Measurements from ENCODE around the gene RGSL1. TPM values are rescaled to one million over a fixed set of nuclear protein-coding genes. Genes with fewer than 3 reads are reported as not detected.

The RGSL1 gene
- total and polyA plus RNA-seq, 9 of the 15 experiments (the other 6 are each of a cell fraction or from before 2014, with no cell fraction given) = 0.03 TPM; not detected in 8

DNA sequence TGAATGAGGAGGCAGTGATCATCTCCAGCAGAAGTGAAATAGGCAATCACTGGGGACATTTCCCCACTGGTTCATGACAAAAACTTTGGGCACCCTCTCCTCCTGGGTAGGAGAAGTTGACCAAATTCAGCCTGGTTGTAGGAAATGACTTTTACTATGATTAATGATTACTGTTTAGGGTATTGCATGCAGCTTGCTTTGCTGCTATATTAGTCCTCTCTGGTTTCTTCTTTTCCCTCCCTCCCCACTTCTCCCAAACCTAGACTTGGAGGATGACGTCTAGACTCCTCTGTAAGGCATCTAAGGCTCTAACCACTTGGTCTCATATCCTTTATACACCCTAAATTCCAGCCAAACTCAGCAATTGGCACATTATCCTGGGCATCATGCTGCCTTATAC is 157.6 kb downstream of the RGSL1 start:
- no peaks in the 10 kb centered on the region for H3K79me2 ChIP-seq (ENCODE audit: control insufficient read depth, insufficient read depth, low read length)
- H3K36me3 ChIP-seq (ENCODE audit: control insufficient read depth, insufficient read depth, low read length) = no peaks in the 10 kb centered on the region
- no peak overlapping the region for H3K27ac ChIP-seq (ENCODE audit: extremely low read depth, low read depth, low read length)
- H4K20me1 ChIP-seq (replicated peaks; ENCODE audit: control insufficient read depth, insufficient read depth, low read length) = no peaks in the 10 kb centered on the region
- H3K9me1 ChIP-seq (ENCODE audit: control insufficient read depth, insufficient read depth, low read length) = no peaks in the 10 kb centered on the region
- CTCF ChIA-PET (ENCODE audit: low intra/inter-chr PET ratio) = no interaction called here
- 0% methylated on average over 1 of the region's 1 CpG for whole genome bisulfite sequencing (ENCODE audit: insufficient coverage, low coverage, missing lambda C conversion rate)
- H3K4me3 ChIP-seq = no peak overlapping the region
- peaks cover 23 to 48% of the 10 kb centered on the region in 2 experiments; a peak in 4 of 5 replicates for H3K27me3 ChIP-seq (ENCODE audit: control insufficient read depth in 2 of 2, insufficient read depth in 2 of 2, low read length in 2 of 2)
- ATAC-seq (no peak), DNase-seq (ENCODE audit: extremely low read depth in 1 of 4, low spot score in 3 of 4) (no peak), FAIRE-seq (no peak)
- no peak overlapping the region for H3K4me2 ChIP-seq (ENCODE audit: insufficient read depth, low read length)
- peaks cover 11 to 12% of the 10 kb centered on the region in 2 experiments; a peak in 4 of 5 replicates for H3K4me1 ChIP-seq (replicated peaks in 1 of 2; ENCODE audit: control insufficient read depth in 2 of 2, insufficient read depth in 2 of 2, low read length in 2 of 2)
- no peaks in the 10 kb centered on the region for H3K9me3 ChIP-seq (replicated peaks; ENCODE audit: control insufficient read depth, insufficient read depth, low read depth, low read length)
- TF ChIP-seq KAT8 (IDR thresholded peaks at IDR 0.05; ENCODE audit: low read depth) (no peak), ESRRA (IDR thresholded peaks at IDR 0.05; ENCODE audit: borderline replicate concordance, low read depth) (no peak), ZSCAN29 (IDR thresholded peaks at IDR 0.05) (no peak), POLR3G (IDR thresholded peaks at IDR 0.05; ENCODE audit: extremely low read depth, insufficient read length, insufficient replicate concordance) (no peak)
- no peak overlapping the region for H3K9ac ChIP-seq (ENCODE audit: insufficient read depth in 1 of 2, low read depth in 2 of 2, low read length in 2 of 2)
- no peak overlapping the region for H2AFZ ChIP-seq (ENCODE audit: low read depth, low read length)
- in situ Hi-C loops (cut with MboI) (no loop called here), intact Hi-C loops (cut with micrococcal nuclease) (no loop called here)
- BruUV-seq (replicated peaks) = no TSS peak
- POLR2A ChIA-PET = interaction anchor here (0.6 to 1.2 kb wide), 3 partner anchors 13 to 233 kb away, joined by 3 read pairs; no protein-coding TSS in a partner anchor

- BruUV-seq (replicated peaks) = no TSS peak
Measured at GRCh38 chr1:182608236-182608635, 158.3 kb downstream of the RGSL1 start.

More at GRCh38 chr1:182608236-182608635, 158.3 kb downstream of the RGSL1 start:
- no peak for TF ChIP-seq ZNF778 (CRISPR knock-in tag; IDR thresholded peaks at IDR 0.05)
- TF ChIP-seq, protein P1, sequence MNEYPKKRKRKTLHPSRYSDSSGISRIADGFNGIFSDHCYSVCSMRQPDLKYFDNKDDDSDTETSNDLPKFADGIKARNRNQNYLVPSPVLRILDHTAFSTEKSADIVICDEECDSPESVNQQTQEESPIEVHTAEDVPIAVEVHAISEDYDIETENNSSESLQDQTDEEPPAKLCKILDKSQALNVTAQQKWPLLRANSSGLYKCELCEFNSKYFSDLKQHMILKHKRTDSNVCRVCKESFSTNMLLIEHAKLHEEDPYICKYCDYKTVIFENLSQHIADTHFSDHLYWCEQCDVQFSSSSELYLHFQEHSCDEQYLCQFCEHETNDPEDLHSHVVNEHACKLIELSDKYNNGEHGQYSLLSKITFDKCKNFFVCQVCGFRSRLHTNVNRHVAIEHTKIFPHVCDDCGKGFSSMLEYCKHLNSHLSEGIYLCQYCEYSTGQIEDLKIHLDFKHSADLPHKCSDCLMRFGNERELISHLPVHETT (CRISPR knock-in tag; conservative IDR thresholded peaks at IDR 0.05 in 1 of 2, IDR thresholded peaks at IDR 0.05 in 1 of 2) = peak in 1 of 2 experiments; percentile 43; a peak in 1 of 4 replicates
- TF ChIP-seq, protein P2, sequence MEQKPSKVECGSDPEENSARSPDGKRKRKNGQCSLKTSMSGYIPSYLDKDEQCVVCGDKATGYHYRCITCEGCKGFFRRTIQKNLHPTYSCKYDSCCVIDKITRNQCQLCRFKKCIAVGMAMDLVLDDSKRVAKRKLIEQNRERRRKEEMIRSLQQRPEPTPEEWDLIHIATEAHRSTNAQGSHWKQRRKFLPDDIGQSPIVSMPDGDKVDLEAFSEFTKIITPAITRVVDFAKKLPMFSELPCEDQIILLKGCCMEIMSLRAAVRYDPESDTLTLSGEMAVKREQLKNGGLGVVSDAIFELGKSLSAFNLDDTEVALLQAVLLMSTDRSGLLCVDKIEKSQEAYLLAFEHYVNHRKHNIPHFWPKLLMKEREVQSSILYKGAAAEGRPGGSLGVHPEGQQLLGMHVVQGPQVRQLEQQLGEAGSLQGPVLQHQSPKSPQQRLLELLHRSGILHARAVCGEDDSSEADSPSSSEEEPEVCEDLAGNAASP (IDR thresholded peaks at IDR 0.05) = no peak
- TF ChIP-seq ZNF764 (CRISPR knock-in tag; IDR thresholded peaks at IDR 0.05; ENCODE audit: low read depth) = no peak
- TF ChIP-seq KLF6 (CRISPR knock-in tag; IDR thresholded peaks at IDR 0.05; ENCODE audit: borderline replicate concordance) = no peak
- Histone ChIP-seq H3K27ac (ENCODE audit: extremely low read depth, low read depth, low read length) (no peak overlapping the region), H3K4me2 (ENCODE audit: insufficient read depth, low read length) (no peak overlapping the region), H3K79me2 (ENCODE audit: control insufficient read depth, insufficient read depth, low read length) (no peaks in the 10 kb centered on the region), H2AFZ (ENCODE audit: low read depth, low read length) (no peak overlapping the region), H3K36me3 (ENCODE audit: control insufficient read depth, insufficient read depth, low read length) (no peaks in the 10 kb centered on the region), H3K9me3 (replicated peaks; ENCODE audit: control insufficient read depth, insufficient read depth, low read depth, low read length) (no peaks in the 10 kb centered on the region), H3K9ac (ENCODE audit: insufficient read depth in 1 of 2, low read depth in 2 of 2, low read length in 2 of 2) (no peak overlapping the region), H3K27me3 (ENCODE audit: control insufficient read depth in 2 of 2, insufficient read depth in 2 of 2, low read length in 2 of 2) (peaks cover 23 to 51% of the 10 kb centered on the region in 2 experiments; a peak in 4 of 5 replicates), H3K4me3 (no peak overlapping the region), H3K4me1 (replicated peaks in 1 of 2; ENCODE audit: control insufficient read depth in 2 of 2, insufficient read depth in 2 of 2, low read length in 2 of 2) (peaks cover 11 to 12% of the 10 kb centered on the region in 2 experiments; a peak in 4 of 5 replicates), H4K20me1 (replicated peaks; ENCODE audit: control insufficient read depth, insufficient read depth, low read length) (no peaks in the 10 kb centered on the region), H3K9me1 (ENCODE audit: control insufficient read depth, insufficient read depth, low read length) (no peaks in the 10 kb centered on the region)
- 2% methylated on average over 2 of the region's 2 CpGs for WGBS (ENCODE audit: insufficient coverage, low coverage, missing lambda C conversion rate)
- POLR2A ChIA-PET = no interaction called here
- ATAC-seq (no peak), FAIRE-seq (no peak), DNase-seq (ENCODE audit: extremely low read depth in 1 of 4, low spot score in 3 of 4) (no peak)
- intact Hi-C loops (cut with micrococcal nuclease) (no loop called here), in situ Hi-C loops (cut with MboI) (no loop called here)
- CTCF ChIA-PET (ENCODE audit: low intra/inter-chr PET ratio) = no interaction called here
